Hepatocyte (in vitro differentiated cells): ENCODE measurements around the gene SLC7A10.
A peak's percentile ranks its signal among the peaks of the same experiment; 100 is the strongest.

Experiments
- CTCF ChIP-seq: fragments of 200-600 bp; sonication (generic); IDR thresholded peaks from 2 replicates; pipeline ENCODE4 v1.5.1; 2016; ENCODE audit warnings: antibody characterized with exemption, mild to moderate bottlenecking; ENCODE audit not compliant: poor library complexity
- EZH2phosphoT487 ChIP-seq: fragments of 200-600 bp; sonication (generic); IDR thresholded peaks from one replicate; pipeline ENCODE4 v1.6.1; 2018; ENCODE audit warnings: antibody characterized with exemption, mild to moderate bottlenecking, low read depth, moderate library complexity; ENCODE audit not compliant: unreplicated experiment, severe bottlenecking

GRCh38 chr19:33177417-33177979 lies 48.2 kb downstream of the SLC7A10 start:
- TF ChIP-seq CTCF (peak; percentile 39), EZH2phosphoT487 (no peak)
